ENCODE results near the gene SLFN14. TPM values are rescaled to one million over a fixed set of nuclear protein-coding genes. Genes with fewer than 3 reads are reported as not detected.
A peak's percentile ranks its signal among the peaks of the same experiment; 100 is the strongest.

Gene SLFN14
- polyA plus RNA-seq, 3 donors: 0.11 to 0.12 TPM; not detected in 1

- H3K4me1 ChIP-seq (ENCODE audit: control insufficient read depth in 1 of 2, insufficient read depth in 2 of 2, low read length in 2 of 2): no peaks in the 10 kb centered on the region
- H3K4me3 ChIP-seq (replicated peaks in 1 of 3; ENCODE audit: low read depth in 2 of 3, low read length in 3 of 3): no peak overlapping the region
- H3K4me3 Mint-ChIP-seq: no peak overlapping the region
- H3K27me3 Mint-ChIP-seq (ENCODE audit: low read depth in 3 of 3): peaks cover 2 to 12% (median 8%) of the 10 kb centered on the region in 3 donors
- H4K20me1 ChIP-seq (ENCODE audit: insufficient read depth, low read length): no peaks in the 10 kb centered on the region
- peaks cover 7% of the 10 kb centered on the region for H3K4me1 Mint-ChIP-seq
- no peak overlapping the region for H3K4me2 ChIP-seq (replicated peaks; ENCODE audit: extremely low read depth, low read length, poor library complexity, severe bottlenecking)
- TF ChIP-seq, protein P1, sequence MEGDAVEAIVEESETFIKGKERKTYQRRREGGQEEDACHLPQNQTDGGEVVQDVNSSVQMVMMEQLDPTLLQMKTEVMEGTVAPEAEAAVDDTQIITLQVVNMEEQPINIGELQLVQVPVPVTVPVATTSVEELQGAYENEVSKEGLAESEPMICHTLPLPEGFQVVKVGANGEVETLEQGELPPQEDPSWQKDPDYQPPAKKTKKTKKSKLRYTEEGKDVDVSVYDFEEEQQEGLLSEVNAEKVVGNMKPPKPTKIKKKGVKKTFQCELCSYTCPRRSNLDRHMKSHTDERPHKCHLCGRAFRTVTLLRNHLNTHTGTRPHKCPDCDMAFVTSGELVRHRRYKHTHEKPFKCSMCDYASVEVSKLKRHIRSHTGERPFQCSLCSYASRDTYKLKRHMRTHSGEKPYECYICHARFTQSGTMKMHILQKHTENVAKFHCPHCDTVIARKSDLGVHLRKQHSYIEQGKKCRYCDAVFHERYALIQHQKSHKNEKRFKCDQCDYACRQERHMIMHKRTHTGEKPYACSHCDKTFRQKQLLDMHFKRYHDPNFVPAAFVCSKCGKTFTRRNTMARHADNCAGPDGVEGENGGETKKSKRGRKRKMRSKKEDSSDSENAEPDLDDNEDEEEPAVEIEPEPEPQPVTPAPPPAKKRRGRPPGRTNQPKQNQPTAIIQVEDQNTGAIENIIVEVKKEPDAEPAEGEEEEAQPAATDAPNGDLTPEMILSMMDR (IDR thresholded peaks at IDR 0.05): no peak
- H3K27ac ChIP-seq (ENCODE audit: low read depth in 1 of 2, low read length in 2 of 2): no peak overlapping the region
- no peak overlapping the region for H3K27ac Mint-ChIP-seq
- no peaks in the 10 kb centered on the region for H3K79me2 ChIP-seq (ENCODE audit: insufficient read depth, low read length)
- H3K36me3 Mint-ChIP-seq: no peaks in the 10 kb centered on the region
- H3K9me3 Mint-ChIP-seq: peaks cover 0 to 2% (median 0%) of the 10 kb centered on the region in 7 donors
- WGBS (ENCODE audit: insufficient coverage): 100% methylated on average over 1 of the region's 5 CpGs
- H3K36me3 ChIP-seq (replicated peaks in 1 of 2; ENCODE audit: control insufficient read depth in 1 of 2, insufficient read depth in 2 of 2, low read length in 2 of 2): no peaks in the 10 kb centered on the region
- H2AFZ ChIP-seq (ENCODE audit: insufficient read depth, low read depth, low read length, poor library complexity, severe bottlenecking): no peak overlapping the region
- no peak overlapping the region for H3K9ac ChIP-seq (ENCODE audit: insufficient read depth, low read length, poor library complexity, severe bottlenecking)
- DNase-seq: no peak
- H3K9me3 ChIP-seq (replicated peaks in 1 of 2; ENCODE audit: control insufficient read depth in 1 of 2, insufficient read depth in 1 of 2, low read length in 2 of 2): no peaks in the 10 kb centered on the region
- intact Hi-C loops (cut with micrococcal nuclease): no loop called here
- no peaks in the 10 kb centered on the region for H3K27me3 ChIP-seq (ENCODE audit: control insufficient read depth in 2 of 2, insufficient read depth in 2 of 2, low read length in 2 of 2)
Measured at GRCh38 chr17:35555691-35556090, 4.9 kb downstream of the SLFN14 start.

DNA sequence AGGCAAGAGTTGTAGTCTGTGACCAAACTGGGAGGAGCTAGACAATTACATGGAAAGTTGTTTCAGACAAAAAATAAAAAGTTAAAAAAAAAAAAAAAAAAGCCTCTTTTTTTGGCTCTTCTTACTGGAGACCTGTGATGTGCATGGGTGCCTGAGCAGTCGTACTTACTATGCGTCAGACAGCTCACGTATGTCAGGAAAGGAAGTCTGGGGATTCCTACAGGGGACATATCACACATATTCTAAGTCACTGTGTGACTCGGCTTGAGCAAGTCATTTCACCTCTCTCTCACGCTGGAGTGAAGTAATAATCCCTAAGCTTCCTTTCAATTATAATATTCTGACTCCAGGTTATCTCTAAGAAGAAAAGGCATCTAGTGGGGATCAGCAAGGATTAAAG is 6.0 kb downstream of the SLFN14 start:
- H3K36me3 Mint-ChIP-seq: no peaks in the 10 kb centered on the region
- H3K27ac Mint-ChIP-seq: no peak overlapping the region
- Histone ChIP-seq H3K4me1 (ENCODE audit: control insufficient read depth in 1 of 2, insufficient read depth in 2 of 2, low read length in 2 of 2) (no peaks in the 10 kb centered on the region), H3K4me2 (replicated peaks; ENCODE audit: extremely low read depth, low read length, poor library complexity, severe bottlenecking) (no peak overlapping the region), H3K36me3 (replicated peaks in 1 of 2; ENCODE audit: control insufficient read depth in 1 of 2, insufficient read depth in 2 of 2, low read length in 2 of 2) (no peaks in the 10 kb centered on the region), H4K20me1 (ENCODE audit: insufficient read depth, low read length) (no peaks in the 10 kb centered on the region), H3K4me3 (replicated peaks in 1 of 3; ENCODE audit: low read depth in 2 of 3, low read length in 3 of 3) (no peak overlapping the region), H3K9ac (ENCODE audit: insufficient read depth, low read length, poor library complexity, severe bottlenecking) (no peak overlapping the region), H3K27me3 (ENCODE audit: control insufficient read depth in 2 of 2, insufficient read depth in 2 of 2, low read length in 2 of 2) (no peaks in the 10 kb centered on the region), H3K27ac (ENCODE audit: low read depth in 1 of 2, low read length in 2 of 2) (no peak overlapping the region), H2AFZ (ENCODE audit: insufficient read depth, low read depth, low read length, poor library complexity, severe bottlenecking) (no peak overlapping the region), H3K9me3 (replicated peaks in 1 of 2; ENCODE audit: control insufficient read depth in 1 of 2, insufficient read depth in 1 of 2, low read length in 2 of 2) (no peaks in the 10 kb centered on the region), H3K79me2 (ENCODE audit: insufficient read depth, low read length) (no peaks in the 10 kb centered on the region)
- peak in 1 of 3 donors; percentile 24 for DNase-seq
- no peak overlapping the region for H3K4me3 Mint-ChIP-seq
- H3K27me3 Mint-ChIP-seq (ENCODE audit: low read depth in 3 of 3): peaks cover 2 to 12% (median 8%) of the 10 kb centered on the region in 3 donors
- H3K4me1 Mint-ChIP-seq: peaks cover 7% of the 10 kb centered on the region
- H3K9me3 Mint-ChIP-seq: peaks cover 0 to 2% (median 0%) of the 10 kb centered on the region in 7 donors
- WGBS (ENCODE audit: insufficient coverage): 89% methylated on average over 3 of the region's 5 CpGs
- TF ChIP-seq, protein P1 (IDR thresholded peaks at IDR 0.05): no peak
- intact Hi-C loops (cut with micrococcal nuclease): no loop called here
